Measurements from ENCODE around the gene DHDH. TPM values are rescaled to one million over a fixed set of nuclear protein-coding genes. Genes with fewer than 3 reads are reported as not detected.

The DHDH gene
- total RNA-seq, 1 donor from 2014 or later: 3.2 TPM

DNA sequence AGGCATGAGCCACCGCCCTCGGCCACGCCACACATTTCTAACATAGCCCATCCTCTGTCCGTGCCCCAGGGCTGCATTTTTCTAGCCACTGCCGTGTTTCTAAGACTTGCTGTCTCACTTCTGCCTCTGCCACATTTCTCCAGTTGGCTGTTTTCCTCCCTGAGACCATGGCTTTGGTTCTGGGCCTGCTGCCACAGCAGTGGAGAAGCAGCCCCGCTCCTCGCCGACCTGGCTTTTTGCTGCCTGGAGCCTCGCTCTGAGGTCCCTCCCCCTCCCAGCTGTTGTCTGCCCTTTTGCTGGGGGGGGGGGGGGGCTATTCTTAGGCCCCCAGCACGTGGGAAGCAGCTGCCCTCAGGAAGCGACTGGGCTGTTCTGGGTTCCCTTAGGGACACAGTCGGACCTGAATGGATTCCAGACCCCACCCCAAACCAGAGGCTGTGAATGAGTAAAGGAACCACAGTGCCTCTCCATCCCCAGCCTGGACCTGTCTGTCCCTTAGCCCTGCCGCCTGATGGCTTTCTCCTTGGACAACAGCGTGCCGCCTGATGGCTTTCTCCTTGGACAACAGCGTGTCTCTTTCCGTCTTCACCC is 56.3 kb downstream of the DHDH start:
- Mint-ChIP-seq H3K27ac (no peak overlapping the region), H3K27me3 (ENCODE audit: low read depth) (no peaks in the 10 kb centered on the region), H3K9me3 (no peaks in the 10 kb centered on the region), H3K4me3 (no peak overlapping the region), H3K36me3 (peaks cover 24% of the 10 kb centered on the region), H3K4me1 (peaks cover 25% of the 10 kb centered on the region)
- DNase-seq (ENCODE audit: low spot score in 2 of 2, unreplicated experiment in 2 of 2): no peak
- TF ChIP-seq, protein P1, sequence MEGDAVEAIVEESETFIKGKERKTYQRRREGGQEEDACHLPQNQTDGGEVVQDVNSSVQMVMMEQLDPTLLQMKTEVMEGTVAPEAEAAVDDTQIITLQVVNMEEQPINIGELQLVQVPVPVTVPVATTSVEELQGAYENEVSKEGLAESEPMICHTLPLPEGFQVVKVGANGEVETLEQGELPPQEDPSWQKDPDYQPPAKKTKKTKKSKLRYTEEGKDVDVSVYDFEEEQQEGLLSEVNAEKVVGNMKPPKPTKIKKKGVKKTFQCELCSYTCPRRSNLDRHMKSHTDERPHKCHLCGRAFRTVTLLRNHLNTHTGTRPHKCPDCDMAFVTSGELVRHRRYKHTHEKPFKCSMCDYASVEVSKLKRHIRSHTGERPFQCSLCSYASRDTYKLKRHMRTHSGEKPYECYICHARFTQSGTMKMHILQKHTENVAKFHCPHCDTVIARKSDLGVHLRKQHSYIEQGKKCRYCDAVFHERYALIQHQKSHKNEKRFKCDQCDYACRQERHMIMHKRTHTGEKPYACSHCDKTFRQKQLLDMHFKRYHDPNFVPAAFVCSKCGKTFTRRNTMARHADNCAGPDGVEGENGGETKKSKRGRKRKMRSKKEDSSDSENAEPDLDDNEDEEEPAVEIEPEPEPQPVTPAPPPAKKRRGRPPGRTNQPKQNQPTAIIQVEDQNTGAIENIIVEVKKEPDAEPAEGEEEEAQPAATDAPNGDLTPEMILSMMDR (IDR thresholded peaks at IDR 0.05; ENCODE audit: unreplicated experiment): no peak

DNA sequence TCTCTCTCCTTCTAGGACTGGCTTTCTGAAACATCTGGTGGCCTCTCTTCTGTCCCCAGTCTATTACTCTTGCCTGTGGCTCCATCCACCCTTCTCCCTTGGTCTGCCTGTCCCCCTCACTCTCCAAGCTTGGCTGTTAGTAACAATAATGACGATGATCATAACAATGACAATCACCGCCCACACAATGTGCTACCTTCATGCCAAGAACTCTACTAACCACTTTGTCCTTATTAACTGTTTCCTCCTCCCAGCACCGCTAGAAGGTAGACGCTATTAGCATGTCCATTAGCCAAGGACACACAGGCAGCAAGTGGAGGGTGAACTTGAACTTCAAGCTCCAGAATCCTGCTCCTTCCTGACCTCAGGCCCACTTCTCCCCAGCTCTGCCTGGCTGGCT is 56.9 kb downstream of the DHDH start:
- peak overlapping the region; percentile 2 for H3K4me3 Mint-ChIP-seq
- no peaks in the 10 kb centered on the region for H3K27me3 Mint-ChIP-seq (ENCODE audit: low read depth)

GRCh38 chr19:48991011-48991609 is 57.6 kb downstream of the DHDH start:
- H3K4me3 Mint-ChIP-seq: peak overlapping the region; percentile 15
- no peak for DNase-seq (ENCODE audit: low spot score in 2 of 2, unreplicated experiment in 2 of 2)
- H3K27ac Mint-ChIP-seq: no peak overlapping the region
- TF ChIP-seq, protein P1 (IDR thresholded peaks at IDR 0.05; ENCODE audit: unreplicated experiment): no peak
- H3K36me3 Mint-ChIP-seq: peaks cover 18% of the 10 kb centered on the region
- H3K4me1 Mint-ChIP-seq: peaks cover 31% of the 10 kb centered on the region
- H3K9me3 Mint-ChIP-seq: no peaks in the 10 kb centered on the region
- no peaks in the 10 kb centered on the region for H3K27me3 Mint-ChIP-seq (ENCODE audit: low read depth)

More for the DNA sequence above, 56.9 kb downstream of the DHDH start:
- peaks cover 31% of the 10 kb centered on the region for H3K4me1 Mint-ChIP-seq
- DNase-seq (ENCODE audit: low spot score in 2 of 2, unreplicated experiment in 2 of 2): no peak
- H3K36me3 Mint-ChIP-seq: peaks cover 22% of the 10 kb centered on the region
- TF ChIP-seq, protein P1 (IDR thresholded peaks at IDR 0.05; ENCODE audit: unreplicated experiment): no peak
- H3K9me3 Mint-ChIP-seq: no peaks in the 10 kb centered on the region
- no peak overlapping the region for H3K27ac Mint-ChIP-seq

GRCh38 chr19:48991873-48992580 is 58.5 kb downstream of the DHDH start:
- peaks cover 31% of the 10 kb centered on the region for H3K4me1 Mint-ChIP-seq
- peak overlapping the region; percentile 93 for H3K4me3 Mint-ChIP-seq
- no peak for DNase-seq (ENCODE audit: low spot score in 2 of 2, unreplicated experiment in 2 of 2)
- H3K27me3 Mint-ChIP-seq (ENCODE audit: low read depth): no peaks in the 10 kb centered on the region
- peak overlapping the region; percentile 99 for H3K27ac Mint-ChIP-seq
- H3K9me3 Mint-ChIP-seq: no peaks in the 10 kb centered on the region
- TF ChIP-seq, protein P1 (IDR thresholded peaks at IDR 0.05; ENCODE audit: unreplicated experiment): no peak
- peaks cover 18% of the 10 kb centered on the region for H3K36me3 Mint-ChIP-seq

DNA sequence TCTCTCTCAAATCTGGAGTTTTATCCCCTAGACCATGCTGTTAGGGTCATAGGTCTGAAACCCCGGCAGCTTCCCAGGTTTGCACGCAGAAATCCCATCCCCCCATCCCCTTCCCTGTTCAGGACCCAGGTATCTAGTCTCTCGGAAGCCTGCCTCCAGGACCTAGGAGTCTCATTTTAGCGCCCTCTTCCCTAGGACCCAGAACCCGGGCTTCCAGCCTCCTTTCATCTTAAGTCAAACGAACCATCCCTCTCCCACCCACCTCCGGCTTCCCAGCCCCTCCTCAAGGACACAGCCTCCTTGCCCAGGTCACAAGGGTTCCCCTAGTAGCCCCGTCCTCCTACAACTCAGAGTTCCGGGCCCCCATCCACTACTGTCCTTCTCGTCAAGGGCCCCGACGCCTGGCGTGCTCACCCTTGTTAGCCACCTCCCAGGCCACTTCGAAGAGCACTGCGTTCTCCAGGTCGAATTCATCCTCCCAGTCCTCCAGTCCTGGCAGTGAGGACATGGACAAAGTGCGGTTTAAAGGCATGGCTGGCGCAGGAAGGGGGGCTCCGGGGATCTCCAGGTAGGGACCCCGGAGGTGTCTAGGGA is 59.2 kb downstream of the DHDH start:
- no peaks in the 10 kb centered on the region for H3K9me3 Mint-ChIP-seq
- peak overlapping the region; percentile 99 for H3K27ac Mint-ChIP-seq
- DNase-seq (ENCODE audit: low spot score in 2 of 2, unreplicated experiment in 2 of 2): peak in 1 of 2 experiments; percentile 49

More for the DNA sequence above, 59.2 kb downstream of the DHDH start:
- peaks cover 15% of the 10 kb centered on the region for H3K36me3 Mint-ChIP-seq
- H3K4me1 Mint-ChIP-seq: peaks cover 31% of the 10 kb centered on the region
- TF ChIP-seq, protein P1 (IDR thresholded peaks at IDR 0.05; ENCODE audit: unreplicated experiment): no peak
- peak overlapping the region; percentile 93 for H3K4me3 Mint-ChIP-seq
- no peaks in the 10 kb centered on the region for H3K27me3 Mint-ChIP-seq (ENCODE audit: low read depth)
